CD4-positive, alpha-beta T cell treated with Interferon alpha-2 for 1 hour (primary cell): ENCODE results near the gene SPDYC.
"Not testable (repeated sequence)": the region's sequence is repeated elsewhere in the genome, so short reads cannot be mapped to it uniquely, and the experiment has no call there.

ENCODE experiments used
- DNase-seq, 2 donors: peaks; one replicate each; pipeline ENCODE4 v3.0.0-alpha.2; 2020 to 2022

The SPDYC gene

DNA sequence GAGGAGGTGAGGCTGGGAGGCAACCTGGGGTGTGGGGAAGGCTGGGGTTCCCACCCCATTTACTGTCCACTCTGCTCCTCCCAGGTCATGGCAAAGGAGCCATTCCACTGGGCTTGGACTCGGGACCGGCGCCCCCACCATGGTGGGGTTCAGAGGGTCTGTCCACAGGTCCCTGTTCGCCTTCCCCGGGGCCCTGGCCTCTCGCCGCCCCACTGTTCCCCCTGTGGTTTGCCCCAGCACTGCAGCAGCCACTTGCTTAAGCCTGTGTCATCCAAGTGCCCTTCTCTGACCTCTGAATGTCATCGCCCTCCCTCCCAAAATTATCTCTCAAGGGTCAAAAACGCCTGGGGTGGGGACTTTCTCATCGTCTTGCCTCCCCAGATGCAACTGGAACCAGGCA is 2.6 kb downstream of the SPDYC start:
- no peak for DNase-seq

DNA sequence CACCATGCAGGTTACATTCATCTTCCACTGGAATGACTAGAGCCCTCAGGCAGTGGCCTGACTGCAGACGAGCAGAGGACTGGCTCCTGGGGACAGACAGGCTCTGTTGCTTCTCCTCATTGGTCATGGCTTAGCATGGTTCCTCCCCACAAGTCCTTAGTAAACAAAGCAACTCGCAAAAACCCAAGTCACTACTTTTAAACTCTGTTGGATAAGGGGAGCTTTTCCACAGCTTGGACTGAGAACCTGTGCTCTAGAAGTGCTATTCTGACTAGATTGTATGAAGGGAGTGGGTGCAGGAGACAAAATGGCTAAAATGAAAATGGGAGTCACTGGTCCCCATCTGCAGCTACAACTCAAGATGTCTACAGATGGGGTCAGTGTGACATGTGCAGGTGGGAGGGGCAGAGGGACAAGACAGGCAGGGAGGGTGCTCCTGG is 4.6 kb downstream of the SPDYC start:
- DNase-seq = not testable (repeated sequence)

DNA sequence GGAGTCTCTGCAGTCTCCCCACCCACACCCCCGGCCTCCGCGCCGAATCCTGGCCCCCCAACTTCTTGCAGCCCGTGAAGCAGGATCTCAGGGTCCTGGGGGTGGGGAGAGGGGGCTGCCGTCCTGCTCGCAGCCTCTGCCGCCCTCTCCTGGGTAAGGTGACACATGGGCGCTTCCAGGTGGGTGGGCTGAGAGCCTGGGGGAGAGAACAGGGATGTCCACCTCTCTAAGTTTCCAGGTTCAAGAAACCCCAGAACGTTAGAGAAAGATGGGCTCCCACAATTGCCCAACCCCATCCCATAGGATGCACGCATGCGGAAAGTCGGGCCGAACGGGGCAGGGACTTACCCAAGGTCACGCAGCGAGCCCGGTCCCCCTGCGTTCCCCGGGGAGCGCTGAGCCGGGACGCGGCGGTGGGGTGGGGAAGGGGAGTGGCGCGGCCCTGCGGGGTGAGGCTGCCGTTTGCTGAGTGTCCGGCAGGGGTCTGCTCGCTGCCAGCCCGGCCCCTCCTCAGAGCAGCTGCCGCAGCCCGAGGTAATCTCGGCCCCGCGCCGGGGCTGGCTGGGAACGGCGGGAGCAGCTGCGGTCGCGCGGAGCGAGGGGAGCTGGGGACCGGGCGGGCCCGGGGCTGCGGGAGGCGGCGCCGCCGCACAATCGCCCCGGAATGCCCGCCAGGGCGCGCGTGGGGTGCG is 11.0 kb downstream of the SPDYC start:
- DNase-seq = peak; percentile 59 to 66

DNA sequence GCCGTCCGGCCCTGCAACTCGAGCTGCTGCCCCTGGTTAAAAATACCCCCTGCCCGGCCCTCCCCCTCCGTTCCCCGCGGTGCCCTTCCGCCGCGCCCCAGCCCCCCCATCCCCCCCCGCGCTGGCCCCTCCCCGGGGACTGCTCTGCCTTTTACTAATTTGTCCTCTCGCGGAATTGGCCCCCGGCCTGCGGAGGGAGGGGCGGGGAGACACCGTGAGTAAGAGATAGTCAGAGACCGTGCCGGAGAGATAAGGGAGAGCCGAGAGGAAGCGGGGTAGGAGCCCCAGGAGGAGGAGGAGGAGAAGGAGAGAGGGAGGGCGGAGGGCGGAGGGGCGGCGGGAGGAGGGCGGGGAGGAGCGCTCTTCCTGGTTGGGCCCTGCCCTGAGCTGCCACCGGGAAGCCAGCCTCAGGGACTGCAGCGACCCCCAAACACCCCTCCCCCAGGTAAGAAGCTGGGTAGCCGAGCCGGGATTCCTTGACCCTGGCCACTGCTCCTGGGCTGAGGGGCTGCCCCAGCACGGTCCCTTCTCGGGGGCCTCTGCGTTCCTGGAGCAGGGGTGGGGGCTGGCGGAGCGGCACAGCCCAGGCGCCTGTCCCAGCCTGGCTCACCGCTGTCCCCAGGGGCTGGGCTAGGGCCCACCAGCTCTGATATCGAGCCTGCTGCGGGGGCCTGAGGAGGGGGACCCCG is 11.7 kb downstream of the SPDYC start, which contains the start of gene CAPN1:
Gene CAPN1 (plus strand): TSS at position 360 of the 689 bp plus-strand sequence. CDS start 774 bp downstream, outside the sequence.
- peak; percentile 60 to 83 for DNase-seq

DNA sequence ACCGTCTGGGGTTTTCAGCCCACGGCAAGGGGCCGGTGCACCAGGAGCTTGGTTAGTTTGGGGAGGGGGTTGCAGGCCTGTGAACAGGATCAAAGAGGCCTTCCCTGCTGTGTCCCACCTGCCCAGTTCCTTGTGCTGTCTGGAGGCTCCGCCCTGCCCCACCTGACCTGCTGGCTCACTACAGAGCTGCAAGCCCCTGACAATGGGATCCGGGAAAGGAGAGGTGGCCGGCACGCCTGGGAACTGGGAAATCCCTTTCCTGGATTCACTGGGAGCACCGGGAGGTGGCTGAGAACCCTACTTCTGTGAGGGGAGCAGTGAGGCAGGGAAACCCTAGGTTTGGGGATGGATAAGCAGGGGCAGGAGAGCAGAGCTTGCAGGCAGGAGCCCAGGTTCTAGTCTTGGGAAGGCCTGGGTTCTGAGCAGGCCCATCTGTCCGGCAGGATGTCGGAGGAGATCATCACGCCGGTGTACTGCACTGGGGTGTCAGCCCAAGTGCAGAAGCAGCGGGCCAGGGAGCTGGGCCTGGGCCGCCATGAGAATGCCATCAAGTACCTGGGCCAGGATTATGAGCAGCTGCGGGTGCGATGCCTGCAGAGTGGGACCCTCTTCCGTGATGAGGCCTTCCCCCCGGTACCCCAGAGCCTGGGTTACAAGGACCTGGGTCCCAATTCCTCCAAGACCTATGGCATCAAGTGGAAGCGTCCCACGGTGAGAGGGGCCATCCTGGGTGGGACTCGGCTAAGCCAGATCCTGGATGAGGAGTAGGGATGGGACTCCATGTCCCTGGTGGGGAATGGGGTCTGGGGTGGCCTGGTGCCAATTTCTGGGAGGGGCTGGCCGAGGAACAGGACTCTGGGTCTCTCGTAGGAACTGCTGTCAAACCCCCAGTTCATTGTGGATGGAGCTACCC is 12.5 kb downstream of the SPDYC start:
- DNase-seq = no peak

DNA sequence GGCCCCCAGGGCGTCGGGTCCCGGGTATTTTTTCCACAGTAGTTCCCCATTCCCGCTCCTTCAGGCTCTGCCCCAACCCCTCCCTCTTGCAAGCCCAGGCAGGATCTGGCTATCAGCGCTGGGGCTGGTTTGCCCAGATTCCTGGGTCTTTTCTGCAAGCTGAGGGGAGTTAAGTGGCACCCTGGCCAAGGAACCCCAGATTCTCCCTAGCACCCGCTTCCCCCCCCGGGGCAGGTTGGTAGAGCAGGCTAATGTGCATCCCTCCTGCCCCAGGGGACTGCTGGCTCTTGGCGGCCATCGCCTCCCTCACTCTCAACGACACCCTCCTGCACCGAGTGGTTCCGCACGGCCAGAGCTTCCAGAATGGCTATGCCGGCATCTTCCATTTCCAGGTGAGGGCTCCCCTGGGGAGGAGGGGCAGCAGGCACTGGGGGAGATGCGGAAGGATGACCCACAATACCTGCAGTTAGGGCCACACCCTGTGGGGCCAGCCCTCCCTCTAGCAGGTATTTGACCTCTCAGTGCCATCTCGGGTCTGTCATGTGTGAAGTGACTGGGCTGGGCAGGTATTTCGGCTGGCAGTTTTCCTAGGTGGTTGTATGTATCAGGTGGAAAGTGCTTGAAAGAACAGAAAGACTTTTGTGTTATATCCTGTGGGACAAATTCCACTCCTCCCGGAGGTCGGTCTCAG is 13.3 kb downstream of the SPDYC start:
- no peak for DNase-seq

DNA sequence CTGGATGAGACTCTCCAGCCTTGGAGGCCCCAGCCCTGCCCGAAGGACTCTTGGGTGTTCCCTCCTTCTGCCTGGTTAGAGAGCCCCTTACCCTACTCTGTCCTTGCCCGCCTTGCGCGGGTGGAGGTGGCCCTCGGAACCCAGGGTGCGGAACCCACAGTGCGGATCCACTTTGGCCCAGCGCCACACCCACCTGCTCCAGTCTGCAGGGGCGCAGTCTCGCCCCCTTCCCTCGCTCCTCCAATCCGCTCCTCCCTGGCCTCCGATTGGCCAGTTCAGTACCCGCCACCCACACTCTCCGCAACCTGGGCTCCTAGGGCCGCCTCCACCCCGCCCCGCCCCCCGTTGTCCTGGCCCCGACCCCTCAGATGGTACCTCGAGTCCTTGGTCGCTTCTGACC is 14.1 kb downstream of the SPDYC start:
- DNase-seq = no peak

DNA sequence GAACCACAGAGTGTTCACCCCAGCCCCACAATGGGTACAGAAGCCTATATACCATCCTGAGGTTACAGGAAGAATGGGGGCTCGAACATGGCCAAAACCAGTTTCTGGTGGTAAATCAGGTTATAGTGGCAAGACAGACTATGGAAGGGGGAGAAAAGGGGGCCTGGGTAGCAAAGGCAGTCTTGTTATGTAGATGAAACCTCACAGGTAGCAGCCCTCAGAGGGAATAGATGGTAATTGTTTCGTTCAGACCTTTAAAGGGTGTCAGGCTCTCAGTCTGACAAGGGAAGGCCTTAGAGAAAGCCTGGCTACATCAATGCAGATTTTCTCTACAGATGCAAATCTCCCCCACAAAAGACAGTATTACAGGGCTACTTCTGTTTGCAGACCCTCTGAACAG is 15.1 kb downstream of the SPDYC start:
- no peak for DNase-seq

DNA sequence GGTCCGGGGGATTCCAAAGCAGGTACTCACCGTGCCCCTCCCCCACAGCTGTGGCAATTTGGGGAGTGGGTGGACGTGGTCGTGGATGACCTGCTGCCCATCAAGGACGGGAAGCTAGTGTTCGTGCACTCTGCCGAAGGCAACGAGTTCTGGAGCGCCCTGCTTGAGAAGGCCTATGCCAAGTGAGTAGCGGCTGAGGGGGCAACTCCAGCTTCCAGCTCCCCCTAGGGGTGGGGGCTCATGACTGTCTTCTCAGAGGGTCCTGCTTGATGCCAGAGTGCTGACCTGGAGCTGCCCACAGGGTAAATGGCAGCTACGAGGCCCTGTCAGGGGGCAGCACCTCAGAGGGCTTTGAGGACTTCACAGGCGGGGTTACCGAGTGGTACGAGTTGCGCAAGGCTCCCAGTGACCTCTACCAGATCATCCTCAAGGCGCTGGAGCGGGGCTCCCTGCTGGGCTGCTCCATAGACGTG is 15.9 kb downstream of the SPDYC start:
- no peak for DNase-seq

DNA sequence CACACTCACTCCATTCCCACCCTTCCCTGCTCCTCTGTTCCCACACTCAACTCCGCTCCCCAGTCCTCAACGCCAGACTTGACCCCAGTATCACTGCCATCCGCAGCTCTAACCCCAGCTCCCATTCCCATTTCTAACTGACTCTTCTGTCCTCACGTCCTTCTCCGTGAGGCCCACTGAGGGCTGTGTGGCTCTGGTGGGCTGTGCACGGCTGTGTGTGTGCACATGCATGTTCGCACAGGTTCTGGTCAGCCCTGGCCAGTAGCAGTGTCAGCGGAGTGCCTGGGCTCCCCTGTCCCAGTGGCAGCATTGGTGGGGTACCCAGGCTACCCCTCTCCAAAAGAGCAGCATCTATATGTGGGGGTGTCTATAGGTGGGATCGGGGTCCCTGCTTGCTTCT is 16.7 kb downstream of the SPDYC start:
- DNase-seq = no peak

DNA sequence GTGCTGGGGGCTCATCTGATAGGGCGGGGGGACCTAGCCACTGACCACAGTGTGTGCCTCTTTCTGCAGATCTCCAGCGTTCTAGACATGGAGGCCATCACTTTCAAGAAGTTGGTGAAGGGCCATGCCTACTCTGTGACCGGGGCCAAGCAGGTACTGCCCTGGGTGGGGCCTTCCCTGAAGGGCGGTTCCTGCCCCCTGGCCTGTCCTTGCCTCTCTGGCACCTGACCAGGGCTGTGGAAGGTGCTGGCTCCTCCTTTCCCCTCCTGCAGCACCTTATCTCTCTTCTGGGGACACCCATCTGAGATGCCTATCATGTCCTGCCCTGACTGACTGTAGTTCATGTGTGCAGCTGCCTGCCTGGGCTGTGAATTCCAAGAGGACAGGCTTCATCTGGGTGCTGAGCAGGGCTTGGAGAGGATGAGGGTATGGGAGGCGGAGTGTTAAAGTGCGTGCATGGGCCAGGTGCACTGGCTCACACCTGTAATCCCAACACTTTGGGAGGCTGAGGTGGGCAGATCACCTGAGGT is 17.2 kb downstream of the SPDYC start:
- DNase-seq = no peak

DNA sequence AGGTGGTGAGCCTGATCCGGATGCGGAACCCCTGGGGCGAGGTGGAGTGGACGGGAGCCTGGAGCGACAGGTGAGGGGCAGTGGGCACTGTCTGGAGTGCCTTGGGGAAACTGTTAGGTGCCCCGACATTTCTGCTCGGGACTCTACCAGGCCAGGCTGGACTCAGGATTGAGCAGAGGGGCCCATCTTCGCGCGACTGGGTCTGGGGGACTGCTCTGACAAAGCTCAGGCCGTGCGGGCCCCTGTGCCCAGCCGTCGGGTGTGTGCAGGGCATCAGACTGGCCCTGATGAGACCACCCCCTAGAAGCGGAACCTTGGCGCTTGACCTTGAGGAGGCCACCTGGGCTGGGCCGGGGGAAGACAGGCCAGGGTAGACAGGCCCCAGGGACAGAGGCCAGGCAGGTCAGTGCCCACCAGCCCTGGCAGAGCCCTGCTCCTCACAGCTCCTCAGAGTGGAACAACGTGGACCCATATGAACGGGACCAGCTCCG is 18.0 kb downstream of the SPDYC start:
- DNase-seq = no peak

DNA sequence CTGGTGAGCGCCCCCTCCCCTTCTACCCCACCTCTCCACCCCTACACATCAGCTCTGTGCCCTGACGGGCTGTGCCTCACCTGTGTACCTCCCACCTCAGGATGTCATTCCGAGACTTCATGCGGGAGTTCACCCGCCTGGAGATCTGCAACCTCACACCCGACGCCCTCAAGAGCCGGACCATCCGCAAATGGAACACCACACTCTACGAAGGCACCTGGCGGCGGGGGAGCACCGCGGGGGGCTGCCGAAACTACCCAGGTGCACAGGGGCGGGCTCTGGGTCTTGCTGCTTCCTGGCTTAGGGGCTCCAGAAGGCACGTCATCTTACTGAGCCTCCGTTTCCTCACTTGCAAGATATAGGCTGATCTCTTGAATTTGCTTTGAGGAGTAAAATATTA is 18.5 kb downstream of the SPDYC start:
- DNase-seq = no peak

DNA sequence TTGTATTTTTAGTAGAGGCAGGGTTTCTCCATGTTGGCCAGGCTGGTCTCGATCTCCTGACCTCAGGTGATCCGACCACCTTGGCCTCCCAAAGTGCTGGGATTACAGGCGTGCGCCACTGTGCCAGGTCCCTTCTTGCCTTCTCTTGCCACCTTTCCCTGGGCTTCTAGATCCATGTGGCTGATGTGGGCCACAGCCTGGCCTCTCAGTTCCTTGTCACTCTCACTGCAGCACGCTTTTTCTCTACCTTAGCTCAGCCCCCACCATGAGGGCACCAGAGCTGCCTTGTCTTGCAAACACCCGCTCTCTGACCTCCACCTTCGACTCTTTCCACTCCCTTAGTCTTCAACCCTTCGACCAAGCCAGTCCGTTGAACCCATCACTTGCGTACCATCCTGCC is 19.2 kb downstream of the SPDYC start:
- no peak for DNase-seq

DNA sequence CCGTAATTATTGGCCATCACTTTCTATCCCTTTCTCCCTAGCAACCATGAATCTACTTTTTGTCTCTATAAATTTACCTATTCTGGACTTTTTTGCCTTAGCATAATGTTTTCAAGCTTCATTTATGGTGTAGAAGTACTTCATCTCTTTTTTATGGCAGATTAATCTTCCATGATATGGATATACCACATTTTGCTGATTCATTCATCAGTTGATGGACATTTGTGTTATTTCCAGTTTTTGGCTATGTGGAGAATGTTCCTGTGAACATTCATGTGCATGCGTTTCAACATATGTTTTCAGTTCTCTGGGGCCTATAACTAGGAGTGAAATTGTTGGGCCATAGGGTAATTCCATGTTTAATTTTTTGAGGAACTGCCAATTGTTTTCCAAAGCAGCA is 24.5 kb downstream of the SPDYC start:
- DNase-seq = no peak

DNA sequence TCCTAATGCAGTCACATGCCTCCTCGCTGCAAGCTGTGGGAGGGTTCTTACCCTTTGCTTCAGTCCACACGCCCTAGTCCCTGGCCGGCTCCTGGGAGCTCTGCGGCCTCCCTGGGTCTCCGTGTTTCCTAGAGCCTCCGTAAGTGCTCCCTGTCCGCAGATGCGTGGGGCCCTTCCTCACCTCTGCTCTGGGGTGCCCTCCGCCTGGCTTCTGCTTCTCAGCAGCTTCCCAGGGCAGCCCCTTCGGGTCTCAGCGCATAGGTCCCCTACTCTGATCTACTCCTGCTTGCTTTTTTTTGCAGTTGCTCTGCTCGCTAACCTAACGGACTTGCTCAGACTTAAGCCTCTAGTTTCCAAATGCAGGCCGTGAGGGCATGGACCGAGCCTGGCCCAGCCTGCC is 34.1 kb downstream of the SPDYC start:
- DNase-seq = no peak

DNA sequence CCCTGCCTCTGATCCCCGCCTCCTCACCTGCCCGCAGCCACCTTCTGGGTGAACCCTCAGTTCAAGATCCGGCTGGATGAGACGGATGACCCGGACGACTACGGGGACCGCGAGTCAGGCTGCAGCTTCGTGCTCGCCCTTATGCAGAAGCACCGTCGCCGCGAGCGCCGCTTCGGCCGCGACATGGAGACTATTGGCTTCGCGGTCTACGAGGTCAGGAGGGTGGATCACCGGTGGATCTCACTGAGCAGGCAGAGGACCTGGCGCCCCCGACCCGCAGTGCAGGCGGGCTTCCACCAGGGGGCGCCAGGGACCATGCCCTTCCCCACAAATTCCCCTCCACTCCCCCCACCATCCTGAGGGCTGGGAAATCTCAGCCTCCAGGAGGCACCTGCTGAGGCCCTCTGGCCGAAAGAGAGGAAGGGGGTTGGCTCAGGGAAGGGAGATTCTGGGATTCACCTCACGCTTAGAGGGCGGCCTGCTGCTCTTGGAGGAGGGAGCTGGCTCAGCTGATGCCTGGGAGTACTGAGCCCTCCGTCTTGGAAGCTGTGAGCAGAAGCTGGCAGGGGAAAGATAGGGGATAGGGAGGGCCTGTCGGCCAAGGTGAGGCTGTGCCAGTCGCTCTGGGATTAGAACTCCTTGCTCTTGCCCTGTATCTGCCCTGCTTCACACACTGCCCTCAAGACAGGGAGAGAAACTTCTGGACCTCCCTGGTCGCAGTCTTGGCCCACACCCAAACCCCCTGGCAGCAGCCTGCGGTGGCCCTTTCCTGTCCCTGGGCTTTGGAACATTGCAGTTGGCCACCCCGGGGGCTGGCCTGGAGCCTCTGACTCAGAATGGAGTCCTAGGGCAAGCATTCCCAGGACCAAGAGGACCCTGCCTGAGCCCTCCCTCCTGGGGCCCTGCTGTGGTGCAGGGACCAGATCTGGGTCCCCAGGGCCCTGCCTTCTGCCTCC is 34.9 kb downstream of the SPDYC start:
- peak; percentile 40 to 53 for DNase-seq

DNA sequence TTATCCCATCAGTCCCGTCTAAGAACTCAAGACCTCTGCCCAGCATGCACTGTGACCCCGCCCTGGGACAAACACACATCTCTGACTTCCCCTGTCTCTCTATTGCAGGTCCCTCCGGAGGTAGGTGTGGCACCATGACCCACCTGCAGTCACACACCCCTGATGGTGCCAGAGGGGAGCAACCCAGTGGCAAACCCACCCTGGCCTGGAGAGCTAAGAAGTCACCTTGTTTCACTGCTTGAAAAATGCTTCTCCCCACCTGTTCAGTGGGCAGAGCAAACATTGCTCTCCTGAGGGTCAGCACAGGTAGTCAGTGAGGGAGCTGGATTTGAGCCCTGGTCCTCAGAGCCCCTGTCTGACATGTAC is 35.6 kb downstream of the SPDYC start:
- DNase-seq = no peak

DNA sequence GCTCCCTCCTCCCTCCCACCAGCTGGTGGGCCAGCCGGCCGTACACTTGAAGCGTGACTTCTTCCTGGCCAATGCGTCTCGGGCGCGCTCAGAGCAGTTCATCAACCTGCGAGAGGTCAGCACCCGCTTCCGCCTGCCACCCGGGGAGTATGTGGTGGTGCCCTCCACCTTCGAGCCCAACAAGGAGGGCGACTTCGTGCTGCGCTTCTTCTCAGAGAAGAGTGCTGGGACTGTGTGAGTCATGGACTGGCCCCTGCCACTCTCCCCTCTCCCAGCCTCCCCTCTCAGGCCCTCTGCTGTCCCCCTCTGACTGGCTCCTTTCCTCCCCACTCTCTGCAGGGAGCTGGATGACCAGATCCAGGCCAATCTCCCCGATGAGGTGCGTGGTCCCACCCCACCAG is 36.4 kb downstream of the SPDYC start:
- DNase-seq = no peak

DNA sequence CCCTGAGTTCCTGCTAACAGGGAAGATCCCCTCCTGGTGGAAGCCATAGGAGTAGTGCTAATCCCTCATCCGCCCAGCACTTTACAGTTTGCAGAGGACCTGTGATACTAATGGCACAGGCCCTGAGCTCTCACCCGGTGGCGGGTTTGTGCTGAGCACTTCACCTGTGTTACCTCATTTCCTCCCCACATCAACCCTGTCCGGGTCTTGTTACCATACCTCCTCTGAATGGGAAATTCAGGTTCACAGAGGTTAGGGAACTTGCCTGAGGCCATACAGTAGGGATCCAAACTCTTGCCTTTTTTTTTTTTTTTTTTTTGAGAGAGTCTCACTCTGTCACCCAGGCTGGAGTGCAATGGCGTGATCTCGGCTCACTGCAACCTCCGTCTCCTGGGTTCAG is 36.9 kb downstream of the SPDYC start:
- DNase-seq = no peak
